ENCODE measurements around the gene ESYT2.

The ESYT2 gene

DNA sequence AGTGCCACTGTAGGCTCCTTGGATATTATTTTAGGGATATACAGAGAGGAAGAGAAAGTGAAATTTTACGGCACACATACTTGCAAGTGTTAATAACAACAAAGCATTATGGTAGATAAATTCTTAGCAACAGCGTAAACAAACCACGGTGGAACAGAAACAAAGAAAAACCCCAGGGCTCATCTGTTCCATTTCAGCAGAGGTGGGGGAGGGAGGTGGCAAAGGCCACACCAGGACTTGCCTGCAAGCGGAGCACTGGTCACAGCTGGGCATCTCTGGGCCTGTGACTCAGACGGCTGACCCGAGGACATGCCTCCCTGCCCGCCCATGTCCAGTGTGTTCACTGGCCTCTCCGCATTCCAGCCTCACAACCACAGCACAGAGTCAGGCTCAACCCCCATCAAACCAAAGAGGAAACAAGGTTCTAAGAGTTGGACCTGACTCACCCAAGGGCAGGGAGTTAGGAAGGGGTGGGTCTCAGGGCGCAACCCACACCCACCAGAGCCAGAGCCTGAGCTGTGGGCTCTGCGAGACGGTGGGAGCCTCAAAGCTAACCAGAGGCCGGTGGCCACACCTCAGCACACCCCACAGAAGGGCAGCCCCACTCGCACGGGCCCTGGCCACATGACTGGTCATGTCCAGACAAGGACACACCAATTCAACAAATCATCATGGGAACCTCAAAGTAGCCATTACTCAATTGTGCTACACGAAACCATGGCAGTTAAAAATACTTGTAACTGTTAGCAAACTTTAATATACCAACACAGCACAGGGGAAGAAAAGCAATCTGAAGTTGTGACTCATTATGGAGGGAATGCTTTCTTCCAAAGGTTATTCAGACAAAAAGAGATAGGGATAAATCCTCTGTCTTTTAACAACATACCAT, 10.7 kb downstream of the ESYT2 start:
- Histone ChIP-seq H3K4me1 (peaks cover 96% of the 10 kb centered on the region), H3K9ac (peak overlapping the region; percentile 81), H3K27ac (peak overlapping the region; percentile 91)

GRCh38 chr7:158816995-158817394, 12.3 kb downstream of the ESYT2 start:
- Histone ChIP-seq H3K4me2 (peak overlapping the region; percentile 98), H3K9ac (peak overlapping the region; percentile 2; the same call in 1 of the 2 replicates), H3K4me1 (peaks cover 96% of the 10 kb centered on the region), H3K27me3 (no peaks in the 10 kb centered on the region), H4K20me1 (peaks cover 47% of the 10 kb centered on the region), H3K9me3 (no peaks in the 10 kb centered on the region), H3K36me3 (no peaks in the 10 kb centered on the region), H3K27ac (peak overlapping the region; percentile 81), H3K4me3 (no peak overlapping the region)
- TF ChIP-seq Cebpa-rat (IDR thresholded peaks at IDR 0.05): no peak

More for the DNA sequence above, 10.7 kb downstream of the ESYT2 start:
- H3K4me2 ChIP-seq: peak overlapping the region; percentile 98
- no peaks in the 10 kb centered on the region for H3K27me3 ChIP-seq
- TF ChIP-seq Cebpa-rat (IDR thresholded peaks at IDR 0.05): no peak
- no peaks in the 10 kb centered on the region for H3K9me3 ChIP-seq
- H3K36me3 ChIP-seq: no peaks in the 10 kb centered on the region
- H4K20me1 ChIP-seq: peaks cover 37% of the 10 kb centered on the region
- peak overlapping the region; percentile 53 for H3K4me3 ChIP-seq

- TF ChIP-seq Cebpa-rat (IDR thresholded peaks at IDR 0.05): no peak
- peak overlapping the region; percentile 98 for H3K4me2 ChIP-seq
- H3K4me3 ChIP-seq: no peak overlapping the region
Observed at GRCh38 chr7:158816271-158816670, 13.0 kb downstream of the ESYT2 start.

DNA sequence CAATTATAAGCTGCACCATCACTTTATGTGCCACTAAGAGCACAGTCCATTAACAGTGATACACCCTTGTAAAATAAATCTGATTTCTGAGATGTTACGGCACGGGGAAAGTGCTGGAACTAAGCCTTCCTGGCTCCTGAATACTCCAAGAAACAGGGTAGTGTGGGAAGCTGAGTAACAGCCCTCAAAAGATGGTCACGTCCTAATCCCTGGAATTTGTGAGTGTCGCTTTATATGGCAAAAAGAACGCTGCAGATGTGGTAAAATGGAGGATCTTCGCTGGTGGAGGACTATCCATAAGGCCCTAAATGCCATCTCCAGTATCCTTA, 13.5 kb downstream of the ESYT2 start:
- peaks cover 59% of the 10 kb centered on the region for H4K20me1 ChIP-seq

More at GRCh38 chr7:158816271-158816670, 13.0 kb downstream of the ESYT2 start:
- no peaks in the 10 kb centered on the region for H3K9me3 ChIP-seq
- H3K36me3 ChIP-seq: peaks cover 3% of the 10 kb centered on the region; the same call in 1 of the 2 replicates
- H3K27me3 ChIP-seq: no peaks in the 10 kb centered on the region
- H4K20me1 ChIP-seq: peaks cover 54% of the 10 kb centered on the region
- peak overlapping the region; percentile 78; the same call in 1 of the 2 replicates for H3K9ac ChIP-seq
- peak overlapping the region; percentile 81 for H3K27ac ChIP-seq
- peaks cover 96% of the 10 kb centered on the region for H3K4me1 ChIP-seq

GRCh38 chr7:158815083-158815799, 14.1 kb downstream of the ESYT2 start:
- H3K27me3 ChIP-seq: no peaks in the 10 kb centered on the region
- H3K27ac ChIP-seq: peak overlapping the region; percentile 81
- peak overlapping the region; percentile 98 for H3K4me2 ChIP-seq
- peak overlapping the region; percentile 78 for H3K9ac ChIP-seq
- H3K9me3 ChIP-seq: no peaks in the 10 kb centered on the region; the same call in 1 of the 2 replicates
- no peak for TF ChIP-seq Cebpa-rat (IDR thresholded peaks at IDR 0.05)
- peak overlapping the region; percentile 58 for H3K4me3 ChIP-seq
- peaks cover 14% of the 10 kb centered on the region for H3K36me3 ChIP-seq
- peaks cover 90% of the 10 kb centered on the region for H3K4me1 ChIP-seq
- H4K20me1 ChIP-seq: peaks cover 65% of the 10 kb centered on the region

More for the DNA sequence above, 13.5 kb downstream of the ESYT2 start:
- Histone ChIP-seq H3K4me2 (peak overlapping the region; percentile 98), H3K36me3 (peaks cover 9% of the 10 kb centered on the region), H3K9me3 (no peaks in the 10 kb centered on the region), H3K27ac (peak overlapping the region; percentile 81), H3K4me3 (peak overlapping the region; percentile 58), H3K27me3 (no peaks in the 10 kb centered on the region), H3K4me1 (peaks cover 92% of the 10 kb centered on the region), H3K9ac (peak overlapping the region; percentile 78; the same call in 1 of the 2 replicates)
- no peak for TF ChIP-seq Cebpa-rat (IDR thresholded peaks at IDR 0.05)

DNA sequence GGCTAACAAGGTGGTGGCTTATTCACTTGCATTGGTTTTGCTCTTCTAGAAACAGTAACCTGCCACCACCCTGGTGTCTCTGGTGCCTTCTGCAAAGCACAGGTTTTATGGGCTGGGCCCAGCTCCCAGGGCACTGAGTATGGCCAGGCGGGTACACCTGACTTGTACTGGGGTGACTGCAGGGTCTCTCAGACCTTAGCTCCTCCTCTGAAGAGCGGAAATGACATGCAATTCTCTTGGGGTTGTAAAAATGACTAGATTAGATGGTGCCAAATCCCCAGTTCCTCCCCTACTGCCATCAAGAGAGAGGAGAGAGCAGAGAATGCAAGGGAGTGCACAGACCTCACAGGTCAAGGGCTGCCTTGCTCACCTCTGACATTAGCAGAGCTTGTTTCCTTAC, 14.7 kb downstream of the ESYT2 start:
- Histone ChIP-seq H3K36me3 (peaks cover 20% of the 10 kb centered on the region), H3K4me1 (peaks cover 89% of the 10 kb centered on the region), H3K9me3 (peaks cover 6% of the 10 kb centered on the region; the same call in 1 of the 2 replicates), H3K27me3 (no peaks in the 10 kb centered on the region), H3K4me3 (peak overlapping the region; percentile 58), H3K27ac (peak overlapping the region; percentile 81), H3K4me2 (peak overlapping the region; percentile 98), H3K9ac (peak overlapping the region; percentile 78), H4K20me1 (peaks cover 71% of the 10 kb centered on the region)
- TF ChIP-seq Cebpa-rat (IDR thresholded peaks at IDR 0.05): no peak

DNA sequence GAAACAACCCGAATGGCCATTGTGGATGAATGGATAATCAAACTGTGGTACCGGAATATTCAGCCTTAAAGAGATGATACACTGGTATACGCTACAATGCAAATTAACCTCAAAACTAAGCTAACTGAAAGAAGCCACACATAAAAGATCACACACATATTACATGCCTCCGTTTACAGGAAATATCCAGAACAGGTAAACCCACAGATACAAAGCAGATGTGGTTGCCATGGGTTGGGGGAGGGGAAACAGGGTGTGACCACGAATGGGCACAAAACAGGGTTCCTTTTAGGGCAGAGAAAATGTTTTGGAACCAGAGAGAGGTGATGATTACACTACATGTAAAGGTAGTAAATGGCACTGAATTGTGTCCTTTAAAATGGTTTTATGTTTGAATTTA, 16.6 kb downstream of the ESYT2 start:
- peaks cover 25% of the 10 kb centered on the region for H3K9me3 ChIP-seq
- H3K36me3 ChIP-seq: peaks cover 39% of the 10 kb centered on the region
- H3K4me3 ChIP-seq: peak overlapping the region; percentile 58
- H3K4me1 ChIP-seq: peaks cover 73% of the 10 kb centered on the region
- H3K27ac ChIP-seq: peak overlapping the region; percentile 81
- no peaks in the 10 kb centered on the region for H3K27me3 ChIP-seq
- H3K9ac ChIP-seq: peak overlapping the region; percentile 76; the same call in 1 of the 2 replicates
- no peak for TF ChIP-seq Cebpa-rat (IDR thresholded peaks at IDR 0.05)
- H4K20me1 ChIP-seq: peaks cover 81% of the 10 kb centered on the region
- H3K4me2 ChIP-seq: peak overlapping the region; percentile 98

- no peak for TF ChIP-seq Cebpa-rat (IDR thresholded peaks at IDR 0.05)
- H3K4me1 ChIP-seq: peaks cover 65% of the 10 kb centered on the region
Observed at GRCh38 chr7:158811894-158812293, 17.4 kb downstream of the ESYT2 start.

DNA sequence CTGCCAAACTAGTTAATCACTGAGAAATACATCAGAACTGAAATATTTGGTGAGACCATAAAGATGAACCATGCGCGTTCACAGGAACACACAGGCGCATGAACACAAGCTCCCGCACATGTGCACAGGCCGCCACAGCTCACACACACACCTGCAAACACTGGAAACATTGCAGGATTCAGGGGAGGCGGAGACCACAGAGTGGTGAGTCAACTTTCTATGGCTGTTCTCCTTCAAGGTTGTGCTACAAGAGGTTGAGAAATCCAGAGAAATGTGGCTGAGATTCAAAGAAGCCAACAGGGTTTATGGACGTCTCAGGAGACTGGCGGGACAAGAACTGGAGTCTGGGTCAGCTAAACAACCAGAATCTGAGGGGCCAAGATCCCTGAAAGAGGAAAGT, 17.8 kb downstream of the ESYT2 start:
- Histone ChIP-seq H3K4me2 (peak overlapping the region; percentile 98), H3K27ac (peak overlapping the region; percentile 33; the same call in 1 of the 2 replicates), H3K27me3 (no peaks in the 10 kb centered on the region), H3K9me3 (peaks cover 37% of the 10 kb centered on the region), H3K4me3 (no peak overlapping the region), H3K4me1 (peaks cover 61% of the 10 kb centered on the region), H3K9ac (no peak overlapping the region), H4K20me1 (peaks cover 76% of the 10 kb centered on the region), H3K36me3 (peaks cover 51% of the 10 kb centered on the region)
- no peak for TF ChIP-seq Cebpa-rat (IDR thresholded peaks at IDR 0.05)

More at GRCh38 chr7:158811894-158812293, 17.4 kb downstream of the ESYT2 start:
- Histone ChIP-seq H3K9ac (no peak overlapping the region), H3K4me2 (peak overlapping the region; percentile 98), H3K4me3 (no peak overlapping the region), H3K27ac (peak overlapping the region; percentile 33; the same call in 1 of the 2 replicates), H3K27me3 (no peaks in the 10 kb centered on the region), H4K20me1 (peaks cover 81% of the 10 kb centered on the region), H3K9me3 (peaks cover 33% of the 10 kb centered on the region), H3K36me3 (peaks cover 47% of the 10 kb centered on the region)

All from BLaER1 (cell line).